ENCODE results near the gene RADIL.
A peak's percentile ranks its signal among the peaks of the same experiment; 100 is the strongest.

RADIL gene

GRCh38 chr7:4851459-4852422, 31.8 kb downstream of the RADIL start:
- TF ChIP-seq CTCF (IDR thresholded peaks at IDR 0.05; ENCODE audit: insufficient read depth, low read length, poor library complexity, severe bottlenecking): no peak
- no peaks in the 10 kb centered on the region for H3K36me3 ChIP-seq (ENCODE audit: control insufficient read depth, insufficient read depth, low read length)
- no peak overlapping the region for H3K4me3 ChIP-seq (replicated peaks; ENCODE audit: low read depth, low read length)
- H3K27me3 ChIP-seq (replicated peaks; ENCODE audit: control insufficient read depth, insufficient read depth, low read length): no peaks in the 10 kb centered on the region
- DNase-seq (ENCODE audit: extremely low read depth, insufficient read length): no peak

GRCh38 chr7:4850262-4850795, 33.2 kb downstream of the RADIL start:
- Histone ChIP-seq H3K36me3 (ENCODE audit: control insufficient read depth, insufficient read depth, low read length) (no peaks in the 10 kb centered on the region), H3K4me3 (replicated peaks; ENCODE audit: low read depth, low read length) (no peak overlapping the region), H3K27me3 (replicated peaks; ENCODE audit: control insufficient read depth, insufficient read depth, low read length) (no peaks in the 10 kb centered on the region)
- DNase-seq (ENCODE audit: extremely low read depth, insufficient read length): no peak
- no peak for TF ChIP-seq CTCF (IDR thresholded peaks at IDR 0.05; ENCODE audit: insufficient read depth, low read length, poor library complexity, severe bottlenecking)

GRCh38 chr7:4849390-4849789, 34.1 kb downstream of the RADIL start:
- DNase-seq (ENCODE audit: extremely low read depth, insufficient read length): no peak
- H3K27me3 ChIP-seq (replicated peaks; ENCODE audit: control insufficient read depth, insufficient read depth, low read length): no peaks in the 10 kb centered on the region

GRCh38 chr7:4845740-4846142, 37.8 kb downstream of the RADIL start:
- TF ChIP-seq CTCF (IDR thresholded peaks at IDR 0.05; ENCODE audit: insufficient read depth, low read length, poor library complexity, severe bottlenecking): no peak
- DNase-seq (ENCODE audit: extremely low read depth, insufficient read length): no peak
- H3K4me3 ChIP-seq (replicated peaks; ENCODE audit: low read depth, low read length): no peak overlapping the region
- no peaks in the 10 kb centered on the region for H3K36me3 ChIP-seq (ENCODE audit: control insufficient read depth, insufficient read depth, low read length)
- H3K27me3 ChIP-seq (replicated peaks; ENCODE audit: control insufficient read depth, insufficient read depth, low read length): no peaks in the 10 kb centered on the region

More at GRCh38 chr7:4849390-4849789, 34.1 kb downstream of the RADIL start:
- peak; percentile 52 for TF ChIP-seq CTCF (IDR thresholded peaks at IDR 0.05; ENCODE audit: insufficient read depth, low read length, poor library complexity, severe bottlenecking)
- Histone ChIP-seq H3K4me3 (replicated peaks; ENCODE audit: low read depth, low read length) (no peak overlapping the region), H3K36me3 (ENCODE audit: control insufficient read depth, insufficient read depth, low read length) (no peaks in the 10 kb centered on the region)

- Histone ChIP-seq H3K27me3 (replicated peaks; ENCODE audit: control insufficient read depth, insufficient read depth, low read length) (no peaks in the 10 kb centered on the region), H3K36me3 (ENCODE audit: control insufficient read depth, insufficient read depth, low read length) (no peaks in the 10 kb centered on the region), H3K4me3 (replicated peaks; ENCODE audit: low read depth, low read length) (no peak overlapping the region)
- DNase-seq (ENCODE audit: extremely low read depth, insufficient read length): no peak
- no peak for TF ChIP-seq CTCF (IDR thresholded peaks at IDR 0.05; ENCODE audit: insufficient read depth, low read length, poor library complexity, severe bottlenecking)
These were observed 41.0 kb downstream of the RADIL start for GRCh38 chr7:4842319-4843064.

All from GM06990 (cell line).